ENCODE data around the gene ANGPT4. TPM values are rescaled to one million over a fixed set of nuclear protein-coding genes. Genes with fewer than 3 reads are reported as not detected.
A peak's percentile ranks its signal among the peaks of the same experiment; 100 is the strongest.
"Not testable (repeated sequence)": the region's sequence is repeated elsewhere in the genome, so short reads cannot be mapped to it uniquely, and the experiment has no call there.

The ANGPT4 gene
- total RNA-seq, 1 experiment from 2014 or later, result not detected

DNA sequence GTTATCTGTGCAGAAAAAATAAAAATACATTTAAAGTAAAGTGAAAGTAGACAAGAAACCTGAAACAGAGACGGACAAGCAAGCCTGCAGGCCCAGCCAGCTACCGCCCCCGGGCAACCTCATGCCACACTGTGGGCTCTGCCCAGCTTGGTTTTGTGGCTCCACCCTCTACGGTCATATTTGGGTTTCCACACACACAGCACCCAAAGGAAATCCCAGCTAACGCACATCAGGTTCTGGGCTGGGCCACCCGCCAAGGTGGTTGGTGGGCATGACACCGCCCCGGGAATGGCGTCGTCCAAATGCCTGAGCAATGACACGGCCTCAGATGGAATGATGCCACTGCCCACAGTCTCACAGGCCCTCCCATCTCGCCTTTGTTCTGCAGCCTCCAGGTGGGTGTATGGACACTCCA is 59.8 kb downstream of the ANGPT4 start:
- H3K79me2 ChIP-seq (ENCODE audit: low read length), result no peaks in the 10 kb centered on the region
- no peaks in the 10 kb centered on the region for H3K9me3 ChIP-seq (ENCODE audit: low read length)
- H3K36me3 ChIP-seq (ENCODE audit: insufficient read depth, low read length), result no peaks in the 10 kb centered on the region
- H3K27me3 ChIP-seq (ENCODE audit: low read length), result no peaks in the 10 kb centered on the region
- H3K4me3 ChIP-seq (ENCODE audit: low read length), result no peak overlapping the region
- no peaks in the 10 kb centered on the region for H3K9me2 ChIP-seq (replicated peaks; ENCODE audit: insufficient read depth, low read length)
- H3K4me1 ChIP-seq (ENCODE audit: low read length), result no peaks in the 10 kb centered on the region
- no peak overlapping the region for H3K4me2 ChIP-seq (ENCODE audit: low read depth, low read length, poor library complexity, severe bottlenecking)
- no peak overlapping the region for H2AFZ ChIP-seq (ENCODE audit: low read length)
- H3K27ac ChIP-seq (ENCODE audit: low read length), result no peak overlapping the region
- H3K9ac ChIP-seq (ENCODE audit: low read length), result no peak overlapping the region
- no peaks in the 10 kb centered on the region for H4K20me1 ChIP-seq (ENCODE audit: insufficient read depth, low read depth, low read length)
- DNase-seq, result no peak

DNA sequence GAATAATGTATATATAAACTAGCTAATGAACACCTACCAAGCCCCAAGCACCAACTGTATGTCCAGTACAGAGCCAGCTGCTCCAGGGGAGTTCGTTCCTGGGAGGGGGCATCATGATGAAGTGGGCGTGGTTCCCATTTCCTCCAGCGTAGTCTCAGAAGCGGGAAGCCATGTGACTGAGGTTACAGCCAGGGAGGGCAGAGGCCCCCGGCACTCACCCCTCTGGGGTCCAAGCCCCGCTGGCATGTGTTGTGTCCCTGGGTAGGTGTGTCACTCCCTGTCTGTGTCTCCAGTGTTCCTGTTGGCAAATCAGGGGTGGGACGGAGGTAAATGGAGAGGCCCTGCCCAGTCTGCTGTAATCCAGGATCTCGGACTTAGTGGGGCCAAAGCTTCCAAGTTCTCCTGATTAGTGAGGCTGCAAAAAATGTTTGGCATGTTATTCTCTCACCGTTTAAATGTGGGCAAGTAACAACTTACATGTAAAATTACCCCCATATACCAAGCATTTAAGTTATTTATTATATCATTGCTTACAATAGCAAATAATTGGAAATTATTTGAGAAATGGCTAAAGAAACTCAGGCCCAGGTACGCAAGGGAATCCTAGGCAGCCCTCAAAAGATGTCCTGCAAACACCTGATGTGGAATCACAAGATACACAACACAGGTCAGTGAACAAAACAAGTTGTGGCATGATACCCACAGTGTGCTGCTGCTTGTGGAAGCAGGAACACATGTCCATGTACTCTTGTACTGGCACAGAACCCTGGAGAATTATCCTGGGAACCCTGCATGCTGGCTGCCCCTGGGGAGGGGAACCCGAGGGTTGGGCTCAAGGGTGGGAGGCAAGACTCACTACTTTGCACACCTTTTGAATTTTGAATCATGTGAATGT is 60.4 kb downstream of the ANGPT4 start:
- Histone ChIP-seq H2AFZ (ENCODE audit: low read length) (no peak overlapping the region), H3K4me2 (ENCODE audit: low read depth, low read length, poor library complexity, severe bottlenecking) (no peak overlapping the region), H3K36me3 (ENCODE audit: insufficient read depth, low read length) (no peaks in the 10 kb centered on the region), H3K9ac (ENCODE audit: low read length) (no peak overlapping the region), H3K79me2 (ENCODE audit: low read length) (no peaks in the 10 kb centered on the region), H3K4me1 (ENCODE audit: low read length) (no peaks in the 10 kb centered on the region), H3K27me3 (ENCODE audit: low read length) (no peaks in the 10 kb centered on the region), H4K20me1 (ENCODE audit: insufficient read depth, low read depth, low read length) (no peaks in the 10 kb centered on the region), H3K27ac (ENCODE audit: low read length) (no peak overlapping the region), H3K9me3 (ENCODE audit: low read length) (no peaks in the 10 kb centered on the region), H3K4me3 (ENCODE audit: low read length) (no peak overlapping the region), H3K9me2 (replicated peaks; ENCODE audit: insufficient read depth, low read length) (no peaks in the 10 kb centered on the region)
- DNase-seq, result no peak

DNA sequence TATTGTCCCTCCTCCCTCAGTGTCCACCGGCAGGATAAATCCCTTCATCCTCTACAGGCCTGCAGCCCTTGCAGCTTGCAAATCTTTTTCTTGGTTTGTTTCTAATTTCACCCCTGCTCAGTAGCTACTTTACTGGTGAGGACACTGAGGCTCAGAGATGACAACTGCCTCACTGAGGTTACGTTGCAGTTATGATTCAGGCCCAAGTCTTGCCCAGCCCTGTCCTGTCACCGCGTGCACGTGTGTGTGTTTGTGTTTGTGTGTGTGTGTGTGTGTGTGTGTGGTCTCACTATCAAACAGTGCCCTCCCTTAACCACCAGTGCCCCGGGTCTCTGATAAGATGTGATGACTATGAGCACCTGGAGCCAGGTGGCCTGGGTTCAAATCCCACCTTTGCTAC is 61.5 kb downstream of the ANGPT4 start:
- no peak overlapping the region for H3K9ac ChIP-seq (ENCODE audit: low read length)
- H3K9me2 ChIP-seq (replicated peaks; ENCODE audit: insufficient read depth, low read length), result no peaks in the 10 kb centered on the region
- H3K36me3 ChIP-seq (ENCODE audit: insufficient read depth, low read length), result no peaks in the 10 kb centered on the region
- no peaks in the 10 kb centered on the region for H4K20me1 ChIP-seq (ENCODE audit: insufficient read depth, low read depth, low read length)
- H2AFZ ChIP-seq (ENCODE audit: low read length), result no peak overlapping the region
- H3K9me3 ChIP-seq (ENCODE audit: low read length), result no peaks in the 10 kb centered on the region
- no peak overlapping the region for H3K4me2 ChIP-seq (ENCODE audit: low read depth, low read length, poor library complexity, severe bottlenecking)
- DNase-seq, result no peak
- no peaks in the 10 kb centered on the region for H3K4me1 ChIP-seq (ENCODE audit: low read length)
- H3K79me2 ChIP-seq (ENCODE audit: low read length), result no peaks in the 10 kb centered on the region
- no peaks in the 10 kb centered on the region for H3K27me3 ChIP-seq (ENCODE audit: low read length)
- no peak overlapping the region for H3K4me3 ChIP-seq (ENCODE audit: low read length)
- H3K27ac ChIP-seq (ENCODE audit: low read length), result no peak overlapping the region

DNA sequence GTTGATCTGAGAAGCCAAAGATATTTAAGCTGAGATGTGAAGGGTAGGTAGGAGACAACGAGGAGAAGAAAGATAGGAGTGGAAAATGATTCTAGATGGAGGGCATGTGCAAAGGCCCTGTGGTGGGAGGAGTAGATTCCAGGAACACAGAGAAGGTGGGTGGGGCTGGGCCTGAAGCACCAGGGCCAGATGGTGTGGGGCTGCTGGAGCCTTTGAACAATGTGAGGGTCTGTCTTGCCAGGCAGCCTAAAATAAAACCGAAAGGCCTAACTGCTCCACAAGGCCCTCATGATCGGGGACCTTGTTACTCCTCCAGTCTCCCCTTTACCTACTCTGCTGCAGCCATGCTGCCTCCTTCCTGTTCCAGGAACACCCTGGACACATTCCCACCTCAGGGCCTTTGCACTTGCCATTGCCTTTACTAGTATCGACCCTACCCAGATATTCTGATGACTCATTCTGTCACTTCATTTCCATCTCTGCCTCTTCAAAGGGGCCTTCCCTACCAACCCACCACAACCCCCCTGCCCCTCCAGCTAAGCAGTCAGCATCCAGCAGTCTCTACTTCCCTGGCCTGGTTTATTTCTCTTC is 62.6 kb downstream of the ANGPT4 start:
- H3K79me2 ChIP-seq (ENCODE audit: low read length), result no peaks in the 10 kb centered on the region
- H3K27me3 ChIP-seq (ENCODE audit: low read length), result no peaks in the 10 kb centered on the region
- H3K9me2 ChIP-seq (replicated peaks; ENCODE audit: insufficient read depth, low read length), result no peaks in the 10 kb centered on the region
- no peak overlapping the region for H3K9ac ChIP-seq (ENCODE audit: low read length)
- H3K9me3 ChIP-seq (ENCODE audit: low read length), result no peaks in the 10 kb centered on the region
- no peak overlapping the region for H3K4me2 ChIP-seq (ENCODE audit: low read depth, low read length, poor library complexity, severe bottlenecking)
- no peaks in the 10 kb centered on the region for H3K4me1 ChIP-seq (ENCODE audit: low read length)
- no peak overlapping the region for H3K4me3 ChIP-seq (ENCODE audit: low read length)
- no peaks in the 10 kb centered on the region for H4K20me1 ChIP-seq (ENCODE audit: insufficient read depth, low read depth, low read length)
- no peak for DNase-seq
- H2AFZ ChIP-seq (ENCODE audit: low read length), result no peak overlapping the region
- H3K27ac ChIP-seq (ENCODE audit: low read length), result no peak overlapping the region
- H3K36me3 ChIP-seq (ENCODE audit: insufficient read depth, low read length), result no peaks in the 10 kb centered on the region

DNA sequence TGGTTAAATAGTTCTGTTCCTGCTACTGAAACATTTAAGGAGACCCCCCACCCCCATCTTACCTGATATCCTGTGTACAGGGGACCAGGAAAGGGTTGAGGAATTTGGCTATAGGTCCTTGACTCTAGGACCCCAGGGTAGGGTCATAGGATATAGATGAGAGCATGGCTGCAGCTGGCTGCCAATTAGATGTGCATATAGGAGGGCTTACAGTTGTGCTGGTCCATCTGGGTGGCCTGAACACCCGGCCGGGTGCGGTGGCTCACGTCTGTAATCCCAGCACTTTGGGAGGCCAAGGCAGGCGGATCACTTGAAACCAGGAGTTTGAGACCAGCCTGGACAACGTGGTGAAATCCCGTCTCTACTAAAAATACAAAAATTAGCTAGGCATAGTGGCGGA is 67.4 kb downstream of the ANGPT4 start:
- not testable (repeated sequence) for H4K20me1 ChIP-seq (ENCODE audit: insufficient read depth, low read depth, low read length); H3K27me3 ChIP-seq (ENCODE audit: low read length); H3K27ac ChIP-seq (ENCODE audit: low read length); H3K9ac ChIP-seq (ENCODE audit: low read length); H3K9me2 ChIP-seq (replicated peaks; ENCODE audit: insufficient read depth, low read length); DNase-seq; H3K36me3 ChIP-seq (ENCODE audit: insufficient read depth, low read length); H3K4me2 ChIP-seq (ENCODE audit: low read depth, low read length, poor library complexity, severe bottlenecking); H3K4me3 ChIP-seq (ENCODE audit: low read length); H3K79me2 ChIP-seq (ENCODE audit: low read length); H2AFZ ChIP-seq (ENCODE audit: low read length); H3K9me3 ChIP-seq (ENCODE audit: low read length)
- peaks cover 17% of the 10 kb centered on the region for H3K4me1 ChIP-seq (ENCODE audit: low read length)

DNA sequence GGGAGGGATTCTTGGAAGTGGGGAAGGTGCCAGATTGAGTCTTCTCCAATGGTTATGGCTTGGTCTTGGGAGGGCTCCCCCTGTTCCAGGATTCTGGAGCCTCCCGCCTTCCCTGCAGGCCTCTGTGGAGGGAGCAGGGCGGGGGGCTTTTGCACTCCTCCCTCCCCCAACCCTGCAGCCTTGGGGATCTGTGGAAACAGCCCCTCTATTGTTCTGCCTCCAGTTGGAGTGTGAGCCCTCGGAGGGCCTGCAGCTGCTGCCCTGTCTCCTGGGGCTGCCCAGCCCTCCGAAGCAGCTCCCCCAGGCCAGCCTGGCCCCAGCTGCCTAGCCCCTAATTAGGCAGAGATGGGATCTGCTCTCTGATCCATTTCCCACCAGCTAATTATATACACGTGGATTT is 67.9 kb downstream of the ANGPT4 start:
- no peak overlapping the region for H2AFZ ChIP-seq (ENCODE audit: low read length)
- no peaks in the 10 kb centered on the region for H3K27me3 ChIP-seq (ENCODE audit: low read length)
- H3K4me1 ChIP-seq (ENCODE audit: low read length), result peaks cover 17% of the 10 kb centered on the region
- H3K9me3 ChIP-seq (ENCODE audit: low read length), result no peaks in the 10 kb centered on the region
- H3K36me3 ChIP-seq (ENCODE audit: insufficient read depth, low read length), result no peaks in the 10 kb centered on the region
- DNase-seq, result no peak
- H4K20me1 ChIP-seq (ENCODE audit: insufficient read depth, low read depth, low read length), result peaks cover 7% of the 10 kb centered on the region; the same call in 1 of the 2 replicates
- H3K4me2 ChIP-seq (ENCODE audit: low read depth, low read length, poor library complexity, severe bottlenecking), result no peak overlapping the region
- H3K9ac ChIP-seq (ENCODE audit: low read length), result no peak overlapping the region
- H3K27ac ChIP-seq (ENCODE audit: low read length), result no peak overlapping the region
- no peak overlapping the region for H3K4me3 ChIP-seq (ENCODE audit: low read length)
- no peaks in the 10 kb centered on the region for H3K9me2 ChIP-seq (replicated peaks; ENCODE audit: insufficient read depth, low read length)
- no peaks in the 10 kb centered on the region for H3K79me2 ChIP-seq (ENCODE audit: low read length)

DNA sequence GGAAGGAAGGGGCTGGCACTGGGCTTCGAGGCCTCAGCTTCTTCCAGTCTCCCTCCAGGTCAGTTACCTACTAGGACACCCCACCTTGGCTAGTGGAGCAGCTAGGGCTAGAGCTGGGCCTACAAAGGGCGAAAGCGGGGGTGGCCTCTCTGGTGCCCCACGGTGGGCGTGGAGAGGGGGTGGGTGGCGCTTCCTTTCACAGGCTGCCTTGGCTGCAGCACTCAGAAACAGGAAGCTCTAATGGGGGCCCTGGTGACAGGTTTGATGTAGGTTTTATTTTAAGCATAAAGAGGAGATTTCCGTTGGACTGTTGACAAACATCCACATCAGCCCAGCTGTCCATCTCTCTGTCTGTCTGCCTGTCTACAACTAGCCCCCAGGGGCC is 69.2 kb downstream of the ANGPT4 start:
- peak; percentile 68 for DNase-seq
- no peaks in the 10 kb centered on the region for H3K36me3 ChIP-seq (ENCODE audit: insufficient read depth, low read length)
- no peak overlapping the region for H2AFZ ChIP-seq (ENCODE audit: low read length)
- no peak overlapping the region for H3K27ac ChIP-seq (ENCODE audit: low read length)
- H3K4me3 ChIP-seq (ENCODE audit: low read length), result no peak overlapping the region
- H3K9me2 ChIP-seq (replicated peaks; ENCODE audit: insufficient read depth, low read length), result no peaks in the 10 kb centered on the region
- H3K9ac ChIP-seq (ENCODE audit: low read length), result peak overlapping the region; percentile 15; the same call in 1 of the 2 replicates
- no peaks in the 10 kb centered on the region for H3K9me3 ChIP-seq (ENCODE audit: low read length)
- H3K27me3 ChIP-seq (ENCODE audit: low read length), result no peaks in the 10 kb centered on the region
- no peaks in the 10 kb centered on the region for H3K79me2 ChIP-seq (ENCODE audit: low read length)
- H4K20me1 ChIP-seq (ENCODE audit: insufficient read depth, low read depth, low read length), result peaks cover 7% of the 10 kb centered on the region; the same call in 1 of the 2 replicates
- peaks cover 17% of the 10 kb centered on the region for H3K4me1 ChIP-seq (ENCODE audit: low read length)
- H3K4me2 ChIP-seq (ENCODE audit: low read depth, low read length, poor library complexity, severe bottlenecking), result peak overlapping the region; percentile 33

DNA sequence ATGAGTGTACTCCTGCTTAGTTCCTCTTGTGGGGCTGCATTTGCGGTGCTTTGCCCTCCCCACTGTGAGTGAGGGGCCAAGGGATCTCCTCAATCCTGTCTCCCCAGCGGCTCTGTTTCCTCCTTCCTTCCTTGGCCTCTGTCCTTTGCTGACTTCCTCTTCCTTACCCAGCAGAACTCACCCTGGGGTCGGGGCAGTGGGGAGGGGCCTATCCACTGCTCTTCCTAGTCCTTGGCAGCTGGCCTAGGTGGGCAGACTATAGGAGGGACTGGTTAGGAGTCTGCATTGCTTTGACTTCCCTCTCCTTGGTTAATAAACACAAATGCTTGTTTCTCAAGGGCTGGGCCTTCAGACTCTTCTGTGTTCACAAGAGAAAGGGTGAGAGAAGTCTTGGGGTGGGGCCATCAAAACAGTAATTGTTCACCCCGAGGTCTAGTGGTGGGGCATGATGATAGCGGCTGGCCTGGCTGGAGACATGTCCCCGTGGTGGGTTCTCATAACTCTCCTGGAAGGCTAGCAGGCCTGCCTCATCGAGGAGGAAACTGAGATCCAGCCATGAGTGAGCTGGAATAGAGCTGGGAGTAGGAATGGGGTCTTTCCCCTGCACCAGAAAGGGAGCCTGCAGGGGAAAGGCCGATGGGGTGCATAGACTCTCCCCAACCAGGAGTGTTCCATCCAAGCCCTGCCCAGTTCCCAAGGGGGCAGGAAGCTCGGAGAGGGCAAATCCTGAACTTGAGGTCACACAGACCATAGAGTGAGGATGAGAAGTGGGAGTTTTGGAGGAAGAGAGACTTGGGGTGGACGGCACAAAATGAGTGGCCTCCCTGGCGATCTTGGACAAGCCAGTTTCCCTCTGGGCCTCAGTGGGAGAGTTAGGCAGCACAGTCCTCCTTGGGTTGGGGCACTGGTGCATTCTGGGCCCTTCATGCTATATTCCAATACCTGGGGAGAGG is 69.9 kb downstream of the ANGPT4 start:
- Histone ChIP-seq H3K9me3 (ENCODE audit: low read length) (no peaks in the 10 kb centered on the region), H3K4me3 (ENCODE audit: low read length) (no peak overlapping the region), H3K9ac (ENCODE audit: low read length) (peak overlapping the region; percentile 15; the same call in 1 of the 2 replicates), H3K9me2 (replicated peaks; ENCODE audit: insufficient read depth, low read length) (no peaks in the 10 kb centered on the region), H2AFZ (ENCODE audit: low read length) (no peak overlapping the region), H4K20me1 (ENCODE audit: insufficient read depth, low read depth, low read length) (peaks cover 7% of the 10 kb centered on the region; the same call in 1 of the 2 replicates), H3K79me2 (ENCODE audit: low read length) (no peaks in the 10 kb centered on the region), H3K4me2 (ENCODE audit: low read depth, low read length, poor library complexity, severe bottlenecking) (peak overlapping the region; percentile 33), H3K4me1 (ENCODE audit: low read length) (peaks cover 17% of the 10 kb centered on the region), H3K27ac (ENCODE audit: low read length) (no peak overlapping the region), H3K27me3 (ENCODE audit: low read length) (no peaks in the 10 kb centered on the region), H3K36me3 (ENCODE audit: insufficient read depth, low read length) (no peaks in the 10 kb centered on the region)
- DNase-seq, result no peak
